Endothelial cell of umbilical vein (primary cell): ENCODE results near the gene STK24. TPM values are rescaled to one million over a fixed set of nuclear protein-coding genes. Genes with fewer than 3 reads are reported as not detected.

Experiments used
- BruUV-seq: library from RNA; stranded (reverse); fragments of 400-500 nt; replicated peaks from 2 replicates; lab custom pipeline; 2021; lab: Mats Ljungman, UMichigan
- CTCF ChIA-PET: fragments of 300-600, 350-600 bp; sonication (Branson Sonifier 250); formaldehyde crosslinking; loops from one replicate; lab custom pipeline; 2021; ENCODE audit warnings: antibody characterized with exemption, inconsistent platforms; lab: Charles Lee
- POLR2A ChIA-PET: fragments of 300-600, 350-600 bp; sonication (Branson Sonifier 250); formaldehyde crosslinking; loops from one replicate; lab custom pipeline; 2021; ENCODE audit warnings: antibody characterized with exemption, inconsistent platforms; lab: Charles Lee
- DNase-seq: peaks from one replicate; pipeline ENCODE4 v3.0.0-alpha.2; 2011; ENCODE audit warnings: low read depth, low spot score
- FAIRE-seq: peaks from 2 replicates; lab custom pipeline; 2011; peaks lifted over from hg19 to GRCh38; lab: Jason Lieb, UNC
- H2AFZ ChIP-seq: 2 replicates; pipeline ENCODE4 v1.6.0; 2012; ENCODE audit warnings: low read depth, low read length, control low read depth, inconsistent platforms
- H3K27ac ChIP-seq: 2 replicates; pipeline ENCODE4 v1.5.1; 2011; ENCODE audit warnings: low read depth, mild to moderate bottlenecking, control low read depth, low read length, moderate library complexity; ENCODE audit not compliant: insufficient read depth
- H3K27me3 ChIP-seq, 2 experiments: 2 replicates each; pipeline versions ENCODE4 v1.6.0 to v1.6.1; 2011; ENCODE audit warnings: low read length in 2 of 2, mixed read lengths in 1 of 2; ENCODE audit not compliant: control insufficient read depth in 2 of 2, insufficient read depth in 2 of 2
- H3K36me3 ChIP-seq, 2 experiments: 2 replicates in 1 of 2; 3 replicates in 1 of 2; pipeline ENCODE4 v1.5.1; 2011; ENCODE audit warnings: low read length in 2 of 2, mild to moderate bottlenecking in 1 of 2, moderate library complexity in 1 of 2; ENCODE audit not compliant: control insufficient read depth in 2 of 2, insufficient read depth in 2 of 2; ENCODE audit errors: extremely low read depth in 1 of 2
- H3K4me1 ChIP-seq: 3 replicates; pipeline ENCODE4 v1.5.1; 2011; ENCODE audit warnings: mild to moderate bottlenecking, low read length; ENCODE audit not compliant: control insufficient read depth, insufficient read depth; ENCODE audit errors: extremely low read depth
- H3K4me2 ChIP-seq: 2 replicates; pipeline ENCODE4 v1.6.1; 2011; ENCODE audit warnings: low read length, control low read depth, mixed read lengths; ENCODE audit not compliant: insufficient read depth
- H3K4me3 ChIP-seq, 3 experiments: fragments of 200-600 bp in 1 of 3; sonication (generic), shearing (Covaris generic) in 1 of 3; replicated peaks in 1 of 3; 2 replicates each; pipeline ENCODE4 v1.5.1; 2011 to 2016; ENCODE audit warnings: control low read depth in 3 of 3, low read length in 3 of 3, mild to moderate bottlenecking in 2 of 3, inconsistent platforms in 1 of 3, low read depth in 1 of 3, moderate library complexity in 1 of 3; ENCODE audit not compliant: insufficient read depth in 1 of 3
- H3K79me2 ChIP-seq: 2 replicates; pipeline ENCODE4 v1.6.0; 2012; ENCODE audit warnings: low read length, inconsistent platforms; ENCODE audit not compliant: control insufficient read depth, insufficient read depth
- H3K9ac ChIP-seq: replicated peaks from 2 replicates; pipeline ENCODE3; 2011; ENCODE audit warnings: low read length, control low read depth; ENCODE audit not compliant: insufficient read depth; ENCODE audit errors: extremely low read depth
- H3K9me1 ChIP-seq: replicated peaks from 3 replicates; pipeline ENCODE4 v1.6.0; 2011; ENCODE audit warnings: mild to moderate bottlenecking, low read length; ENCODE audit not compliant: control insufficient read depth, insufficient read depth; ENCODE audit errors: extremely low read depth
- H3K9me3 ChIP-seq: replicated peaks from 2 replicates; pipeline ENCODE4 v1.5.1; 2012; ENCODE audit warnings: low read length, inconsistent platforms; ENCODE audit not compliant: control insufficient read depth, insufficient read depth
- H4K20me1 ChIP-seq: replicated peaks from 2 replicates; pipeline ENCODE3; 2011; ENCODE audit warnings: mild to moderate bottlenecking, low read length; ENCODE audit not compliant: control insufficient read depth, insufficient read depth; ENCODE audit errors: extremely low read depth
- EZH2 ChIP-seq: IDR thresholded peaks from 2 replicates; pipeline ENCODE4 v1.6.1; 2012; ENCODE audit warnings: borderline replicate concordance, low read depth, mild to moderate bottlenecking, moderate library complexity, low read length, inconsistent platforms; ENCODE audit not compliant: severe bottlenecking
- FOS ChIP-seq: IDR thresholded peaks from 2 replicates; pipeline ENCODE4 v1.6.1; 2011; ENCODE audit warnings: mild to moderate bottlenecking, low read length, moderate library complexity, borderline replicate concordance; ENCODE audit not compliant: insufficient read depth
- GATA2 ChIP-seq: IDR thresholded peaks from 2 replicates; pipeline ENCODE4 v1.7.0; 2011; ENCODE audit warnings: low read depth, mild to moderate bottlenecking, moderate library complexity, mixed read lengths, low read length; ENCODE audit not compliant: insufficient read length, insufficient read depth
- JUN ChIP-seq: IDR thresholded peaks from 2 replicates; pipeline ENCODE4 v1.6.1; 2011; ENCODE audit warnings: borderline replicate concordance, low read depth; ENCODE audit not compliant: insufficient read length, insufficient read depth
- MYC ChIP-seq: IDR thresholded peaks from one replicate; pipeline ENCODE4 v1.6.1; 2011; ENCODE audit warnings: mild to moderate bottlenecking, low read depth, low read length
- POLR2A ChIP-seq: IDR thresholded peaks from 2 replicates; pipeline ENCODE4 v1.6.1; 2012; ENCODE audit warnings: low read depth, mild to moderate bottlenecking, control low read depth, low read length
- POLR2AphosphoS5 ChIP-seq: IDR thresholded peaks from 2 replicates; pipeline ENCODE4 v1.6.1; 2012; ENCODE audit warnings: low read depth, mild to moderate bottlenecking, control low read depth, low read length, moderate library complexity; ENCODE audit not compliant: insufficient read depth
- dilution Hi-C: fragments of 300-500 bp; cut with MboI; formaldehyde crosslinking; loops from one replicate; pipeline ENCODE4 v1.15.0; 2019; ENCODE audit warnings: low sequenced_read_pairs; ENCODE audit not compliant: extremely low pct_ligation_motif_present
- intact Hi-C: fragments of 100-400 bp; cut with micrococcal nuclease; formaldehyde crosslinking; loops from one replicate; pipeline ENCODE4 v1.10.0; 2022
- polyA plus RNA-seq, 4 experiments: library from polyadenylated mRNA; depleted of rRNA in 3 of 4; stranded (reverse) in 3 of 4; unstranded in 1 of 4; fragments of >200 nt; gene quantifications; 2 replicates each; pipeline versions ENCODE4 v1.2.1 to v1.2.3, GENCODE V29; 2011 to 2012; ENCODE audit warnings: missing spikeins in 1 of 4
- total RNA-seq: library from RNA; stranded (reverse); gene quantifications from 2 replicates; pipeline ENCODE4 v1.2.3, GENCODE V29; 2021
- TF ChIP-seq, protein P1 (sequence below): IDR thresholded peaks from 2 replicates; pipeline ENCODE4 v1.6.1; 2011; ENCODE audit not compliant: insufficient read depth, insufficient read length
- TF ChIP-seq, protein P2 (sequence below), 2 donors: IDR thresholded peaks; 1 replicate in 1 of 2; 2 replicates in 1 of 2; pipeline ENCODE4 v1.5.1; 2011; ENCODE audit warnings: low read length in 2 of 2, mild to moderate bottlenecking in 2 of 2, moderate library complexity in 2 of 2, control low read depth in 1 of 2, inconsistent platforms in 1 of 2, low read depth in 1 of 2; ENCODE audit not compliant: insufficient read depth in 1 of 2; ENCODE audit errors: extremely low read depth in 1 of 2

Gene STK24
- total and polyA plus RNA-seq, 2 donors (not counting 3 experiments of a cell fraction or from before 2014, with no cell fraction given): 43.3 to 100 TPM

DNA sequence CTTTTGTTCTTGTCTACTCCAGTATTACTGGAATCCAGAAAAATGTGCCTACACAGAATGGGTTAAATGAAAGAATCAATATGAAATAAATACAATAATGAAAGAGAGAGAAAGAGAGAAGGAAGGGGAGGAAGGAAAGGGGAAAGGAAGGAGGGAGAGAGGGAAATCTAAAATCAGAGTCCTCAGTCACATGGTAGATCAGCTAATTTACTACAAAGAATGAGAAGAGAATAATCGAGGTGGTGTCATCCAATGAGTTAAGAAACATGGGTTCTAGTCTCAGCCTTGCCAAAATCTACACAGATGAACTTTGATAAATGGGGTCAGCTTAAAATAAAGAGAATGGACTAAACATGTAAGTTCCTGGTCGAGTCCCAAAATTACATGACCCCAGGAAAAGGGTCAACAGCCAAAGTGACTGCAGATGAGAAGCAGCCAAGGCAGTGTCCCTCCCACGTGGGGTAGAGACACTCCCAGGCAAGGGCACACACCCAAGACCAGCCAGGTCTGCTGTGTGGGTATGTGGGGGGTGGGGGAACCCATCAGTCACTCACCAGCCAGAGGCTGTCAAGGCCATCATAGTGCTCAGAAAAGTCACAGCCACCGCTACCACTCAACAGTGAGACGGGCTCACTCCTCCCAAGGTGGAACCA is 103.6 kb downstream of the STK24 start:
- FAIRE-seq (no peak), DNase-seq (no peak)
- no peak overlapping the region for H3K9ac ChIP-seq
- no peaks in the 10 kb centered on the region for H3K9me3 ChIP-seq
- no peak overlapping the region for H3K4me3 ChIP-seq
- BruUV-seq: no TSS peak
- peaks cover 48% of the 10 kb centered on the region for H3K79me2 ChIP-seq
- H3K27ac ChIP-seq: no peak overlapping the region
- ChIA-PET POLR2A (no interaction called here), CTCF (interaction anchor here (1.3 kb wide), 1 partner anchor 180 kb away, joined by 3 read pairs; no protein-coding TSS in a partner anchor)
- H3K4me2 ChIP-seq: no peak overlapping the region
- peaks cover 26% of the 10 kb centered on the region for H3K4me1 ChIP-seq
- no peaks in the 10 kb centered on the region for H3K27me3 ChIP-seq
- intact Hi-C loops (no loop called here), dilution Hi-C loops (no loop called here)
- peaks cover 11 to 27% of the 10 kb centered on the region in 2 experiments for H3K36me3 ChIP-seq
- TF ChIP-seq GATA2: no peak
- TF ChIP-seq POLR2A: no peak
- TF ChIP-seq FOS: no peak
- TF ChIP-seq POLR2AphosphoS5: no peak
- no peak for TF ChIP-seq MYC
- TF ChIP-seq, protein P1, sequence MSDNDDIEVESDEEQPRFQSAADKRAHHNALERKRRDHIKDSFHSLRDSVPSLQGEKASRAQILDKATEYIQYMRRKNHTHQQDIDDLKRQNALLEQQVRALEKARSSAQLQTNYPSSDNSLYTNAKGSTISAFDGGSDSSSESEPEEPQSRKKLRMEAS: no peak
- no peak for TF ChIP-seq JUN
- TF ChIP-seq, protein P2, sequence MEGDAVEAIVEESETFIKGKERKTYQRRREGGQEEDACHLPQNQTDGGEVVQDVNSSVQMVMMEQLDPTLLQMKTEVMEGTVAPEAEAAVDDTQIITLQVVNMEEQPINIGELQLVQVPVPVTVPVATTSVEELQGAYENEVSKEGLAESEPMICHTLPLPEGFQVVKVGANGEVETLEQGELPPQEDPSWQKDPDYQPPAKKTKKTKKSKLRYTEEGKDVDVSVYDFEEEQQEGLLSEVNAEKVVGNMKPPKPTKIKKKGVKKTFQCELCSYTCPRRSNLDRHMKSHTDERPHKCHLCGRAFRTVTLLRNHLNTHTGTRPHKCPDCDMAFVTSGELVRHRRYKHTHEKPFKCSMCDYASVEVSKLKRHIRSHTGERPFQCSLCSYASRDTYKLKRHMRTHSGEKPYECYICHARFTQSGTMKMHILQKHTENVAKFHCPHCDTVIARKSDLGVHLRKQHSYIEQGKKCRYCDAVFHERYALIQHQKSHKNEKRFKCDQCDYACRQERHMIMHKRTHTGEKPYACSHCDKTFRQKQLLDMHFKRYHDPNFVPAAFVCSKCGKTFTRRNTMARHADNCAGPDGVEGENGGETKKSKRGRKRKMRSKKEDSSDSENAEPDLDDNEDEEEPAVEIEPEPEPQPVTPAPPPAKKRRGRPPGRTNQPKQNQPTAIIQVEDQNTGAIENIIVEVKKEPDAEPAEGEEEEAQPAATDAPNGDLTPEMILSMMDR (IDR thresholded peaks at IDR 0.05; ENCODE audit: extremely low read depth in 1 of 2, insufficient read depth in 1 of 2, low read depth in 1 of 2, low read length in 2 of 2): no peak
- TF ChIP-seq EZH2: no peak
- H2AFZ ChIP-seq: no peak overlapping the region
- no peaks in the 10 kb centered on the region for H4K20me1 ChIP-seq
- H3K9me1 ChIP-seq: no peaks in the 10 kb centered on the region
